ENCODE measurements around the gene OTUB2. TPM values are rescaled to one million over a fixed set of nuclear protein-coding genes. Genes with fewer than 3 reads are reported as not detected.

OTUB2 gene
- total and polyA plus RNA-seq, 8 donors, result 0.45 to 4.1 (median 0.63) TPM; not detected in 2

- WGBS, 5 donors, result 63 to 81% (median 79%) methylated on average over 10 of the region's 10 CpGs
- intact Hi-C loops (cut with DNase I; ENCODE audit: low total_unique reads), result no loop called here
- peaks cover 0 to 24% (median 6%) of the 10 kb centered on the region in 4 donors for H3K4me1 ChIP-seq
- DNase-seq, result peak in 1 of 2 donors; percentile 50
- peaks cover 73 to 100% (median 100%) of the 10 kb centered on the region in 4 donors for H3K36me3 ChIP-seq
- H3K27me3 ChIP-seq, result no peaks in the 10 kb centered on the region
- H3K27ac ChIP-seq, result peak overlapping the region in 1 of 5 donors; percentile 21
- TF ChIP-seq EP300 (IDR thresholded peaks at IDR 0.05) (no peak), POLR2A (IDR thresholded peaks at IDR 0.05) (no peak), POLR2AphosphoS5 (IDR thresholded peaks at IDR 0.05) (no peak), CTCF (IDR thresholded peaks at IDR 0.05) (no peak)
- H3K4me3 ChIP-seq, result no peak overlapping the region
- H3K9me3 ChIP-seq, result no peaks in the 10 kb centered on the region
These were observed 22.8 kb downstream of the OTUB2 start for GRCh38 chr14:94048691-94049624.

- no peak for TF ChIP-seq CTCF (IDR thresholded peaks at IDR 0.05)
- no peak for TF ChIP-seq POLR2AphosphoS5 (IDR thresholded peaks at IDR 0.05)
- no peak for TF ChIP-seq POLR2A (IDR thresholded peaks at IDR 0.05)
- TF ChIP-seq EP300 (IDR thresholded peaks at IDR 0.05), result no peak
- Histone ChIP-seq H3K27ac (no peak overlapping the region), H3K9me3 (no peaks in the 10 kb centered on the region), H3K27me3 (no peaks in the 10 kb centered on the region), H3K4me3 (no peak overlapping the region), H3K36me3 (peaks cover 77 to 100% (median 100%) of the 10 kb centered on the region in 4 donors), H3K4me1 (peaks cover 0 to 24% (median 6%) of the 10 kb centered on the region in 4 donors)
- WGBS, 5 donors, result 50 to 97% (median 82%) methylated on average over 2 of the region's 2 CpGs
- DNase-seq, result no peak
- intact Hi-C loops (cut with DNase I; ENCODE audit: low total_unique reads), result no loop called here
These were observed 23.5 kb downstream of the OTUB2 start for GRCh38 chr14:94049625-94050023.

GRCh38 chr14:94050231-94050880 lies 24.2 kb downstream of the OTUB2 start:
- Histone ChIP-seq H3K9me3 (no peaks in the 10 kb centered on the region), H3K27me3 (no peaks in the 10 kb centered on the region), H3K4me3 (no peak overlapping the region), H3K36me3 (peaks cover 84 to 100% (median 100%) of the 10 kb centered on the region in 4 donors), H3K4me1 (peaks cover 0 to 24% (median 6%) of the 10 kb centered on the region in 4 donors), H3K27ac (no peak overlapping the region)
- DNase-seq, result no peak
- intact Hi-C loops (cut with DNase I; ENCODE audit: low total_unique reads), result no loop called here
- WGBS, 5 donors, result 80 to 92% (median 89%) methylated on average over 4 to 6 of the region's 6 CpGs
- no peak for TF ChIP-seq POLR2AphosphoS5 (IDR thresholded peaks at IDR 0.05)
- no peak for TF ChIP-seq POLR2A (IDR thresholded peaks at IDR 0.05)
- TF ChIP-seq EP300 (IDR thresholded peaks at IDR 0.05), result no peak
- TF ChIP-seq CTCF (IDR thresholded peaks at IDR 0.05), result no peak

- H3K4me1 ChIP-seq, result peaks cover 0 to 24% (median 6%) of the 10 kb centered on the region in 4 donors
- peak; percentile 45 to 80 for DNase-seq
- no peak overlapping the region for H3K4me3 ChIP-seq
- H3K9me3 ChIP-seq, result no peaks in the 10 kb centered on the region
- WGBS, 5 donors, result 54 to 68% (median 60%) methylated on average over 9 of the region's 9 CpGs
- TF ChIP-seq CTCF (IDR thresholded peaks at IDR 0.05), result peak in 3 of 7 experiments; percentile 11 to 38 (median 13)
- no peak for TF ChIP-seq POLR2AphosphoS5 (IDR thresholded peaks at IDR 0.05)
- intact Hi-C loops (cut with DNase I; ENCODE audit: low total_unique reads), result no loop called here
- no peaks in the 10 kb centered on the region for H3K27me3 ChIP-seq
- H3K36me3 ChIP-seq, result peaks cover 90 to 100% (median 100%) of the 10 kb centered on the region in 4 donors
- H3K27ac ChIP-seq, result no peak overlapping the region
These were observed 25.0 kb downstream of the OTUB2 start for GRCh38 chr14:94051115-94051514.
